ENCODE data around the gene KCNS3. TPM values are rescaled to one million over a fixed set of nuclear protein-coding genes. Genes with fewer than 3 reads are reported as not detected.

The KCNS3 gene, protein sequence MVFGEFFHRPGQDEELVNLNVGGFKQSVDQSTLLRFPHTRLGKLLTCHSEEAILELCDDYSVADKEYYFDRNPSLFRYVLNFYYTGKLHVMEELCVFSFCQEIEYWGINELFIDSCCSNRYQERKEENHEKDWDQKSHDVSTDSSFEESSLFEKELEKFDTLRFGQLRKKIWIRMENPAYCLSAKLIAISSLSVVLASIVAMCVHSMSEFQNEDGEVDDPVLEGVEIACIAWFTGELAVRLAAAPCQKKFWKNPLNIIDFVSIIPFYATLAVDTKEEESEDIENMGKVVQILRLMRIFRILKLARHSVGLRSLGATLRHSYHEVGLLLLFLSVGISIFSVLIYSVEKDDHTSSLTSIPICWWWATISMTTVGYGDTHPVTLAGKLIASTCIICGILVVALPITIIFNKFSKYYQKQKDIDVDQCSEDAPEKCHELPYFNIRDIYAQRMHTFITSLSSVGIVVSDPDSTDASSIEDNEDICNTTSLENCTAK
- total RNA-seq: not detected

GRCh38 chr2:17878281-17879136, at the start of gene KCNS3:
TSS of gene KCNS3 (plus strand) at chr2:17878667. CDS start at chr2:17931009, 52,342 bp downstream.

Other genes with a start within 250 kb of the KCNS3 start
- gene SMC6, start 124.9 kb upstream of the KCNS3 start, total RNA-seq: 10 to 100 TPM; 30.6 to 33.2 TPM
- gene GEN1, start 124.5 kb upstream of the KCNS3 start, total RNA-seq: 10 to 100 TPM; 27.1 to 30.0 TPM
- gene MSGN1, start 62.2 kb upstream of the KCNS3 start, total RNA-seq: not detected

Measured in activated naive CD4-positive, alpha-beta T cell treated with anti-CD3 and anti-CD28 coated beads, Interleukin-2, amount 10 ng/mL, durations not matched to agents 5 hours and 36 hours (primary cell).